NCI-H1417 (cell line): ENCODE data around the gene EFCAB7.

Experiments used
- DNase-seq, 3 experiments: peaks; one replicate each; lab custom pipeline; 2025; lab: John Stamatoyannopoulos, UW

Gene EFCAB7

GRCh38 chr1:63522891-63523728 lies at the start of gene EFCAB7, which contains the start of gene ITGB3BP:
EFCAB7 (plus strand) TSS chr1:63523525; CDS start chr1:63525573, 2,048 bp downstream.
ITGB3BP (minus strand) TSS chr1:63523225; CDS start chr1:63523133, 92 bp downstream.
- DNase-seq, result peak; percentile 98 to 99 (median 99)

GRCh38 chr1:63475761-63476160 lies 47.6 kb upstream of the EFCAB7 start:
- DNase-seq, result no peak

- no peak for DNase-seq
Measured at GRCh38 chr1:63480057-63480456, 43.3 kb upstream of the EFCAB7 start.

GRCh38 chr1:63486629-63487028 lies 36.7 kb upstream of the EFCAB7 start:
- DNase-seq, result no peak

GRCh38 chr1:63487336-63488065 lies 35.8 kb upstream of the EFCAB7 start:
- DNase-seq, result peak in 2 of 3 experiments; percentile 2 to 22

GRCh38 chr1:63497577-63497976 lies 25.7 kb upstream of the EFCAB7 start:
- DNase-seq, result no peak

GRCh38 chr1:63498106-63498505 lies 25.2 kb upstream of the EFCAB7 start:
- DNase-seq, result no peak

GRCh38 chr1:63501256-63501655 lies 22.1 kb upstream of the EFCAB7 start:
- no peak for DNase-seq

GRCh38 chr1:63506782-63507181 lies 16.5 kb upstream of the EFCAB7 start:
- DNase-seq, result no peak

GRCh38 chr1:63509718-63510117 lies 13.6 kb upstream of the EFCAB7 start:
- no peak for DNase-seq

GRCh38 chr1:63512584-63512983 lies 10.7 kb upstream of the EFCAB7 start:
- no peak for DNase-seq

- no peak for DNase-seq
Measured at GRCh38 chr1:63516629-63517028, 6.7 kb upstream of the EFCAB7 start.

GRCh38 chr1:63523738-63524137 lies 413 bp downstream of the EFCAB7 start:
- DNase-seq, result peak in 1 of 3 experiments; percentile 50

GRCh38 chr1:63524201-63524600 lies 876 bp downstream of the EFCAB7 start:
- peak in 1 of 3 experiments; percentile 62 for DNase-seq

- DNase-seq, result no peak
Measured at GRCh38 chr1:63532727-63533126, 9.4 kb downstream of the EFCAB7 start.

- DNase-seq, result no peak
Measured at GRCh38 chr1:63533931-63534330, 10.6 kb downstream of the EFCAB7 start.

- no peak for DNase-seq
Measured at GRCh38 chr1:63534406-63534805, 11.1 kb downstream of the EFCAB7 start.

GRCh38 chr1:63537006-63537405 lies 13.7 kb downstream of the EFCAB7 start:
- DNase-seq, result no peak

GRCh38 chr1:63537940-63538339 lies 14.6 kb downstream of the EFCAB7 start:
- DNase-seq, result peak in 1 of 3 experiments; percentile 12

GRCh38 chr1:63545780-63546179 lies 22.5 kb downstream of the EFCAB7 start:
- DNase-seq, result no peak

GRCh38 chr1:63547621-63548294 lies 24.4 kb downstream of the EFCAB7 start:
- no peak for DNase-seq

- DNase-seq, result no peak
Measured at GRCh38 chr1:63548303-63548702, 25.0 kb downstream of the EFCAB7 start.
